ENCODE measurements around the gene RANBP2. TPM values are rescaled to one million over a fixed set of nuclear protein-coding genes. Genes with fewer than 3 reads are reported as not detected.
A peak's percentile ranks its signal among the peaks of the same experiment; 100 is the strongest.
"Not testable (repeated sequence)": the region's sequence is repeated elsewhere in the genome, so short reads cannot be mapped to it uniquely, and the experiment has no call there.

The RANBP2 gene
- polyA plus RNA-seq, 3 donors from 2014 or later: 3.0 to 12.2 (median 3.4) TPM

GRCh38 chr2:108707300-108707699 is 12.0 kb upstream of the RANBP2 start:
- peaks cover 5 to 9% (median 5%) of the 10 kb centered on the region in 3 donors for H3K27me3 Mint-ChIP-seq (ENCODE audit: low read depth in 3 of 3)
- peaks cover 3 to 6% (median 4%) of the 10 kb centered on the region in 3 donors for H3K36me3 Mint-ChIP-seq

GRCh38 chr2:108716971-108717370 is 2.3 kb upstream of the RANBP2 start:
- H3K4me1 Mint-ChIP-seq: peaks cover 19 to 21% of the 10 kb centered on the region in 2 donors
- H3K27ac Mint-ChIP-seq: peak overlapping the region in 3 of 6 donors; percentile 11 to 27 (median 20)
- not testable (repeated sequence) for DNase-seq, H3K4me3 Mint-ChIP-seq, H3K36me3 Mint-ChIP-seq, H3K9me3 Mint-ChIP-seq
- H3K27me3 Mint-ChIP-seq (ENCODE audit: low read depth in 3 of 3): peaks cover 8 to 14% (median 13%) of the 10 kb centered on the region in 3 donors

More at GRCh38 chr2:108707300-108707699, 12.0 kb upstream of the RANBP2 start:
- Mint-ChIP-seq H3K27ac (no peak overlapping the region), H3K9me3 (peaks cover 0 to 12% (median 11%) of the 10 kb centered on the region in 6 donors), H3K4me3 (no peak overlapping the region), H3K4me1 (no peaks in the 10 kb centered on the region)
- no peak for DNase-seq

GRCh38 chr2:108726048-108726447 is 6.8 kb downstream of the RANBP2 start:
- not testable (repeated sequence) for H3K9me3 Mint-ChIP-seq; DNase-seq; H3K36me3 Mint-ChIP-seq; H3K4me3 Mint-ChIP-seq; H3K27me3 Mint-ChIP-seq (ENCODE audit: low read depth in 3 of 3)
- Mint-ChIP-seq H3K4me1 (peaks cover 31 to 38% of the 10 kb centered on the region in 2 donors), H3K27ac (peak overlapping the region in 1 of 6 donors; percentile 35)

GRCh38 chr2:108734656-108735055 is 15.4 kb downstream of the RANBP2 start:
- not testable (repeated sequence) for DNase-seq; H3K27me3 Mint-ChIP-seq (ENCODE audit: low read depth in 3 of 3); H3K9me3 Mint-ChIP-seq; H3K4me3 Mint-ChIP-seq; H3K4me1 Mint-ChIP-seq
- peaks cover 0 to 23% (median 9%) of the 10 kb centered on the region in 3 donors for H3K36me3 Mint-ChIP-seq
- H3K27ac Mint-ChIP-seq: peak overlapping the region in 2 of 6 donors; percentile 0 to 25

- not testable (repeated sequence) for H3K4me3 Mint-ChIP-seq; H3K4me1 Mint-ChIP-seq; DNase-seq; H3K9me3 Mint-ChIP-seq; H3K27ac Mint-ChIP-seq; H3K27me3 Mint-ChIP-seq (ENCODE audit: low read depth in 3 of 3)
- H3K36me3 Mint-ChIP-seq: peaks cover 6 to 16% (median 12%) of the 10 kb centered on the region in 3 donors
Observed at GRCh38 chr2:108757973-108758372, 38.7 kb downstream of the RANBP2 start.

- H3K27ac Mint-ChIP-seq; H3K4me1 Mint-ChIP-seq; H3K4me3 Mint-ChIP-seq; H3K27me3 Mint-ChIP-seq (ENCODE audit: low read depth in 3 of 3); H3K9me3 Mint-ChIP-seq; DNase-seq: not testable (repeated sequence)
- peaks cover 16 to 25% (median 18%) of the 10 kb centered on the region in 3 donors for H3K36me3 Mint-ChIP-seq
Observed at GRCh38 chr2:108762618-108763017, 43.3 kb downstream of the RANBP2 start.

GRCh38 chr2:108766671-108767070 is 47.4 kb downstream of the RANBP2 start:
- not testable (repeated sequence) for H3K27ac Mint-ChIP-seq; H3K4me1 Mint-ChIP-seq; H3K4me3 Mint-ChIP-seq; DNase-seq; H3K27me3 Mint-ChIP-seq (ENCODE audit: low read depth in 3 of 3); H3K9me3 Mint-ChIP-seq
- H3K36me3 Mint-ChIP-seq: peaks cover 15 to 33% (median 18%) of the 10 kb centered on the region in 3 donors

GRCh38 chr2:108767859-108768258 is 48.6 kb downstream of the RANBP2 start:
- not testable (repeated sequence) for DNase-seq; H3K4me3 Mint-ChIP-seq; H3K27ac Mint-ChIP-seq; H3K27me3 Mint-ChIP-seq (ENCODE audit: low read depth in 3 of 3); H3K9me3 Mint-ChIP-seq; H3K4me1 Mint-ChIP-seq
- H3K36me3 Mint-ChIP-seq: peaks cover 24 to 41% (median 28%) of the 10 kb centered on the region in 3 donors

- Mint-ChIP-seq H3K4me1 (no peaks in the 10 kb centered on the region), H3K27ac (peak overlapping the region in 1 of 6 donors; percentile 60), H3K9me3 (no peaks in the 10 kb centered on the region), H3K36me3 (peaks cover 19 to 50% (median 19%) of the 10 kb centered on the region in 3 donors), H3K4me3 (no peak overlapping the region), H3K27me3 (ENCODE audit: low read depth in 3 of 3) (peaks cover 0 to 2% (median 0%) of the 10 kb centered on the region in 3 donors)
- DNase-seq: no peak
Observed at GRCh38 chr2:108776475-108776874, 57.2 kb downstream of the RANBP2 start.

- H3K4me3 Mint-ChIP-seq: no peak overlapping the region
- no peak for DNase-seq
- peaks cover 15 to 48% (median 15%) of the 10 kb centered on the region in 3 donors for H3K36me3 Mint-ChIP-seq
- H3K27me3 Mint-ChIP-seq (ENCODE audit: low read depth in 3 of 3): peaks cover 0 to 2% (median 0%) of the 10 kb centered on the region in 3 donors
- no peaks in the 10 kb centered on the region for H3K4me1 Mint-ChIP-seq
- peak overlapping the region in 1 of 6 donors; percentile 35 for H3K27ac Mint-ChIP-seq
- H3K9me3 Mint-ChIP-seq: no peaks in the 10 kb centered on the region
Observed at GRCh38 chr2:108778857-108779256, 59.6 kb downstream of the RANBP2 start.

- Mint-ChIP-seq H3K4me1 (peaks cover 12 to 22% of the 10 kb centered on the region in 2 donors), H3K27me3 (ENCODE audit: low read depth in 3 of 3) (peaks cover 0 to 2% (median 0%) of the 10 kb centered on the region in 3 donors), H3K9me3 (no peaks in the 10 kb centered on the region), H3K4me3 (peak overlapping the region; percentile 97 to 100 (median 99)), H3K27ac (peak overlapping the region; percentile 89 to 99 (median 96)), H3K36me3 (peaks cover 11 to 20% (median 18%) of the 10 kb centered on the region in 3 donors)
- no peak for DNase-seq
Observed at GRCh38 chr2:108786008-108786353, 66.7 kb downstream of the RANBP2 start.

GRCh38 chr2:108786354-108787215 is 67.3 kb downstream of the RANBP2 start, which contains the start of gene CCDC138:
Gene CCDC138, plus strand, starts transcription at chr2:108786771. Its CDS starts 52 bp downstream, at chr2:108786823.
- DNase-seq: peak; percentile 88 to 89 (median 88)
- Mint-ChIP-seq H3K36me3 (peaks cover 13 to 20% (median 18%) of the 10 kb centered on the region in 3 donors), H3K27me3 (ENCODE audit: low read depth in 3 of 3) (peaks cover 0 to 2% (median 0%) of the 10 kb centered on the region in 3 donors), H3K4me1 (peaks cover 12 to 22% of the 10 kb centered on the region in 2 donors), H3K27ac (peak within 1 kb of the TSS; percentile 89 to 99 (median 96)), H3K9me3 (no peaks in the 10 kb centered on the region), H3K4me3 (peak within 1 kb of the TSS; percentile 97 to 100 (median 99))

GRCh38 chr2:108787216-108787541 is 67.9 kb downstream of the RANBP2 start:
- H3K36me3 Mint-ChIP-seq: peaks cover 11 to 16% (median 14%) of the 10 kb centered on the region in 3 donors
- peak overlapping the region; percentile 76 to 89 (median 85) for H3K27ac Mint-ChIP-seq
- no peak for DNase-seq
- H3K9me3 Mint-ChIP-seq: no peaks in the 10 kb centered on the region
- peak overlapping the region; percentile 83 to 100 (median 99) for H3K4me3 Mint-ChIP-seq
- peaks cover 0 to 2% (median 0%) of the 10 kb centered on the region in 3 donors for H3K27me3 Mint-ChIP-seq (ENCODE audit: low read depth in 3 of 3)
- H3K4me1 Mint-ChIP-seq: peaks cover 12 to 22% of the 10 kb centered on the region in 2 donors

- no peak overlapping the region for H3K4me3 Mint-ChIP-seq
- H3K27ac Mint-ChIP-seq: no peak overlapping the region
- no peak for DNase-seq
- no peaks in the 10 kb centered on the region for H3K27me3 Mint-ChIP-seq (ENCODE audit: low read depth in 3 of 3)
- H3K36me3 Mint-ChIP-seq: peaks cover 19 to 30% (median 25%) of the 10 kb centered on the region in 3 donors
- peaks cover 0 to 1% (median 0%) of the 10 kb centered on the region in 6 donors for H3K9me3 Mint-ChIP-seq
- no peaks in the 10 kb centered on the region for H3K4me1 Mint-ChIP-seq
Observed at GRCh38 chr2:108803045-108803736, 83.9 kb downstream of the RANBP2 start.

All from immature natural killer cell (primary cell).